SK-MEL-5 (cell line): Measurements from ENCODE around the gene PUS3. TPM values are rescaled to one million over a fixed set of nuclear protein-coding genes. Genes with fewer than 3 reads are reported as not detected.

Experiments
- DNase-seq: peaks from one replicate; pipeline ENCODE4 v3.0.0-alpha.2; 2016; ENCODE audit warnings: low read depth, low spot score
- in situ Hi-C: cut with HindIII; loops from 2 replicates; pipeline ENCODE4 v1.10.0; 2016; ENCODE audit warnings: low sequenced_read_pairs, high pct_unique_total_duplicates, low pct_unique_long_range_greater_than_20kb
- polyA plus RNA-seq, 2 experiments: library from polyadenylated mRNA; depleted of rRNA; stranded (reverse); fragments of >200 nt; gene quantifications; 2 replicates each; pipeline ENCODE4 v1.2.3, GENCODE V29; 2015
- total RNA-seq: library from RNA; depleted of rRNA; stranded (reverse); fragments of >200 nt; shearing (Covaris generic); gene quantifications from 2 replicates; pipeline ENCODE4 v1.2.3, GENCODE V29; 2014; rRNA removed

PUS3 gene, protein sequence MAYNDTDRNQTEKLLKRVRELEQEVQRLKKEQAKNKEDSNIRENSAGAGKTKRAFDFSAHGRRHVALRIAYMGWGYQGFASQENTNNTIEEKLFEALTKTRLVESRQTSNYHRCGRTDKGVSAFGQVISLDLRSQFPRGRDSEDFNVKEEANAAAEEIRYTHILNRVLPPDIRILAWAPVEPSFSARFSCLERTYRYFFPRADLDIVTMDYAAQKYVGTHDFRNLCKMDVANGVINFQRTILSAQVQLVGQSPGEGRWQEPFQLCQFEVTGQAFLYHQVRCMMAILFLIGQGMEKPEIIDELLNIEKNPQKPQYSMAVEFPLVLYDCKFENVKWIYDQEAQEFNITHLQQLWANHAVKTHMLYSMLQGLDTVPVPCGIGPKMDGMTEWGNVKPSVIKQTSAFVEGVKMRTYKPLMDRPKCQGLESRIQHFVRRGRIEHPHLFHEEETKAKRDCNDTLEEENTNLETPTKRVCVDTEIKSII
- 15.5 and 15.6 TPM in 2 replicates for total RNA-seq
- 13.4 and 14.2 TPM in 2 replicates for polyA plus RNA-seq (2015; cell fraction: cytosol; rRNA removed)
- polyA plus RNA-seq (2015; cell fraction: nucleus; rRNA removed) = 11.5 and 13.3 TPM in 2 replicates

DNA sequence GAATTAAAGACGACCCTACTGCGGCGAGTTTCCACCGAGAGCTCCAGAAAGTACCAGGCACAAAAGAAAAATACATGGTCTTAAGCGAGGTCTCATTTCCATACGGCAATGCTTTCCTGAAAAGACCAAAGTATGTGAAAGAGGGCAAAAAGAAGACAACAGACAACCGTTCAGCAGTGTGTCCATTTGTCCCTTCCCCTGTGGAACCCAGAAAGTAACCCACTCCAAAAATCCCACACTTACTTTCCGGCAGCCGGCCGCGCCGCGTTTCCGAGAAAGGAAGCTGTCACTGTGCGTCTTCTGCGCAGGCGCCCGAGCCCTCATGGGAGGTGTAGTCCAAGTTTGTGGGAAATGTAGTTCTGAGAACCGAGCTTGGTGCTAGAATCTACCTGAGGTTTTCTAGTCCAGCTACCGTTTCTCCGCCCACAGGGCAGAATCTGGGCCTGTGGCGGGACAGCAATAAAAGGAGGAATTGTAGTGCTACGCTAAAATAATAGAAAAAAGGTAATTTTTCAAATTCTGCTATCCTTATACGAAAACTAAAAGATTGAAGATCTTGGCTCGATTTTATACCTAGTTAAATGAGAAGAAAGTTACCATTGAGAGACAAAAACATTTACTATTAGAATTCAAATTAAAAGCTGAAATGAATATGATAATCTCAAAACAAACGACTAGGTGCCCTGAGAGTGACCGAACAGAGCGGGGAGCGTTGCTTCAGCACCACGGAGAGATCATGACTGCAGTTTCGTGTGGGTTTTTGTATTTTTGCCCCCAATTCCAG is at the start of gene PUS3:
TSS of gene PUS3 (minus strand) at position 280 of the 784 bp plus-strand sequence. CDS start 6,922 bp downstream, outside the sequence.
- in situ Hi-C loops = loop anchor here (25.0 kb wide), 1 partner anchor 309 kb away; the partner anchor contains the start of genes FAM118B and RPUSD4
- DNase-seq = peak; percentile 84

DNA sequence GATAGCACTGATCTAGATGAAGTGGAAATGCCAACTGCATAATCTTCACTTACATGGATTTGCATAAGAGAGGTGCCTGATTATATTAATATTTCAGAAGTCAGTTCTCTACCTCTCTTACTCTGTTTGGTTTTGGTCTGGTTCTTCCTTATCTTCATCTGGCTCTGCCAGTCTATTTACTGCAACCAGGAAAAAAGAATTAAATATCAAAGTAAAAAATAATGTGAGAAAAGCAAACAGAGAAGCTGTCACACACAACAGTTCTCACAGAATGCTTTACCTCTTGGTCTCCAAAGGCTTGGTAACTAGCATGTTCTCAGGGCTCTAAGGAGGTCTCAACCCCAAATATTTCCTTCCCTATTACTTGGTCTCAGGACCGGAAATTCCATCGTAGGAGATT is 49.6 kb upstream of the PUS3 start:
- DNase-seq = no peak
- in situ Hi-C loops = no loop called here

DNA sequence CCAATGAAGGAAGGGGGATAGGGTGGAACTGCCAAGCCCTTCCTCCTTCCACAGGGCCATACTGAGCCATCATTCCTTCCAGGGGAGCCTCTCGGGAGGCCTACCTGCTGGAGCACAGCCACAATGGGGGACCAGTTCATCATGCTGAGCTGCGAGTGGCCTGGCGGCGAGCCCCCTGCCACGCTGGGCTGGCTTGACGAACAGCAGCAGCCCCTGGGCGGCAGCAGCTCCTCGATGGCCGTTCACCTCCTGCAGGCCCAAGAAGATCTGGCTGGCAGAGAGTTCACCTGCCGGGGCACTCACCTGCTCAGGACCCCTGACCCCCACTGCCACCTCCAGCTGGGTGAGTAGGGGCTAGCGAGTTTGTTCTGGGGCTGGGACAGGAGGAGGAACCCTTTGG is 48.7 kb upstream of the PUS3 start:
- no peak for DNase-seq
- in situ Hi-C loops = no loop called here

DNA sequence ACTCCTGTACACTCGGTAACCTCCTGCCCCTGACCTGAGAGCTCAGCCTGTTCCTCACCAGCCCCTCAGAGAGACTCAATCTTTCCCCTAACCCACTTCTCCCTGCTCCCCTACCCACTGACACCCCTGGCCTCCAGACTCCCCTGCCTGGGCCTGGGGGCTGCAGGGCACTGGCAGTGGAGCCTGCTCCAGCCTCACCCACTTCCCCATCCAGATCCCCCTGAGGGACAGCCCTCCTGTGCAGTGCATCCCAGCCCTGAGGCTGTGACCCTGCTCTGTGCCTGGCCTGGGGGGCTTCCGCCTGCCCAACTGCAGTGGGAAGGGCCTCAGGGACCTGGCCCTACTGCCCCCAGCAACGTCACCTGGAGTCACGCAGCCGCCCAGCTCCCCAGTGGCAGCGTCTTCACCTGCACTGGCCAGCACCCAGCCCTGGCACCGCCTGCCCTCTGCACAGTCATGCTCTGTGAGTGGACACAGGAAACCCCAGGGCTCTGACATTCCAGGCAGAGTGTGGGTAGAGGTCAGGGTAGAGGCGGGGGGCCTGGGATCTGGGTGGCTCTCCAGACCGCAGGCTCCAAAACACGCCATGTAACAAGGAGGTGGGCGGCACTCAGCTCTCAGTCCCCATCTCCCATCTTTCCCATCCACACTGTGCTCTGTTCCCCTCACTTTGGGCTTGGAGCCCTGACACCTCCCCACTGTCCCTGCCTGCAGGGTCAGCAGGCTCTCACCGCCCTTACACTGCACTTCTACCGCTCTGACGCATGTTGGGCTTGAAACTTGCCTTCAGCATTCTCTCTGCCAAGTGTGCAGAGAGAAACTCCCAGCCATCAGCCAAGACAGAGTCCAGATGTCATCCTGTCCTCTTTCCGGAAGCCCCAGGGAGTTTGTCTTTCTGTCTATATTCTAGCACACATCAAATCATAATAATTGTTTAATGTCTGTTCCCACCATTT is 48.0 kb upstream of the PUS3 start:
- in situ Hi-C loops = no loop called here
- no peak for DNase-seq

DNA sequence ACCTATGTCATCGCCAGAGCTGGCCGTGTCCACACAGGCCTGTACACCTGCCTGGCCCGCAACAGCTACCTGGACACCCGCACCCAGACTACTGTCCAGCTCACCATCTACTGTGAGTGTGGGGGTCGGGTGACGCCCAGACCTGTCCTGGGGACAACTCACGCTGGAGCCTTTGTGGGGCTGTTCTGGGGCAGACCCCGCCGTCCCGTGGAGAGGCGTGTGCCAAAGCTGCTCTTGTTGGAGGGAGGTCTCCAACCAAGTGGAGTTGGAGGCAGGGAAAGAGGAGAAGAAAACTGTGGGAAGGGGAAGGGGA is 47.1 kb upstream of the PUS3 start:
- DNase-seq = no peak
- in situ Hi-C loops = no loop called here

DNA sequence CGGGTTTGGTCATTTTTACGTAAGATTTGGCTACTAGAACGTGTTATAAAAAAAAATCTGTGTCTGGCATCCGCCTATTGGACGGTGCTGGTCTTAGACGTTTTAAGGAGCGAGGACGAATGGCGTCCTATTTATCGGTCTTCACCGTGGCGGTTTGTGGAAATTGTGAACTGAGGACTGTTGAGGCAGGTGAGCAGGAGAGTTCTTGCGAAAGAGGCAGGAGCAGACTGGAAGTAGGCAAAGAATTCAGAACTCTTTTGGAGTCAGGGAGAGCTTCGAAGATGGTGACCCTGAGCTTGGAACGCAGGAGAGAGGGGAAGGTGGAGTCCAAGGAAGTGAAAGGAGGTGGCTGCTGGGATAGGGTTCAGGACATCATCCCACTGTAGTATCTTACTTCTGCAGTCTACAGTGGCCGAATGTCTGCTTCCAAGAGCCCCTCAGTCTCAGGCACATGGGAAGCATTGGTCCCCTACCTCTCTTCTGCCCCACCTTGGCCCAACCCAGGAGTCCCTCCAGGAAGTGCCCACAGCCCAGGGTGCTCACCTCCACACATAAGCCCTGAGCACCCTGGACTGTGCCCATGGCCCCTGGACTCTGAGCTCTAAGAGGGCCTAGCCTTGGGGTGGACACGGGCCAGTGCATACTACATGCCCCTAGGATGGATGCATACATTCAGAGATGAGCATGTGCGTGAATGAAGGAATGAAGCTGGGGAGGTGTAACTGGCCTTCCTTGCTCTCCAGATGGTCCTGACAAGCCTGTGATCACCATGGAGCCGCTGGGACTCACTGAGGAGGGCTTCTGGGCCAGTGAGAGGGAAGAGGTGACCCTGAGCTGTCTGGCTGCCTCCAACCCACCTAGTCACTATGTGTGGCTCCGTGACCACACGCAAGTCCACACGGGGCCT is 46.5 kb upstream of the PUS3 start:
- no peak for DNase-seq
- in situ Hi-C loops = no loop called here

DNA sequence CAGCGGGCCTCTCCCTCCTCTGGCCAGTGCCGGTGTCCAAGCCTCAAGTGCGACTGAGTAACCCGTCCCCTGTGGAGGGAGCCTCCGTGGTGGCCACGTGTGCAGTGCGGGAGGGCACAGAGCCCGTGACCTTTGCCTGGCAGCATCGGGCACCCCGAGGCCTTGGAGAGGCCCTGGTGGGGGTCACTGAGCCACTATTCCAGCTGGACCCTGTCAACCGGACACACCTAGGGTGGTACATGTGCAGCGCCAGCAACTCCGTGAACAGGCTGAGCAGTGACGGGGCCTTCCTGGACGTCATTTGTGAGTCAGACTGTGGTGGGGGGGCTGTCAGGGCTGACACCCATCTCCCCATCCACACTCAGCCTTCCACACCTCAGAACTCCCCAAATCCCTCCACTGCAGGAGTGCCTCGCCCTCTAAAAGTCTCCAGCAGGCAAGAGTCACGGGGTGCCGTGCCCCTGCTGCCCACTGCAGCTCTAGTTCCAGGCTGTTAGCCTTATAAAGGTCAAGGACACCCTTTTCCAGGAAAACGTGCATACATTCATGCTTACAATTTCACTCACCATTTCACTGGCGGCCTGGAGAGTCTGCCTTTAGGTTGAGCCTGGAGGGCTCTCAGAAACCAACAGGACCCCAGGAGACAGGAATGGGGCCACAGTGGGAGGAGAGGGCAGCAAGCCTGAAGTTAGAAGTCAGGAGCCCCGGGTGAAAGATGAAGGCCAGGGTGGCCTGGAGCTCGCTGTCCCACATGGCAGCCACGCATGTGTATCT is 45.5 kb upstream of the PUS3 start:
- in situ Hi-C loops = no loop called here
- no peak for DNase-seq

DNA sequence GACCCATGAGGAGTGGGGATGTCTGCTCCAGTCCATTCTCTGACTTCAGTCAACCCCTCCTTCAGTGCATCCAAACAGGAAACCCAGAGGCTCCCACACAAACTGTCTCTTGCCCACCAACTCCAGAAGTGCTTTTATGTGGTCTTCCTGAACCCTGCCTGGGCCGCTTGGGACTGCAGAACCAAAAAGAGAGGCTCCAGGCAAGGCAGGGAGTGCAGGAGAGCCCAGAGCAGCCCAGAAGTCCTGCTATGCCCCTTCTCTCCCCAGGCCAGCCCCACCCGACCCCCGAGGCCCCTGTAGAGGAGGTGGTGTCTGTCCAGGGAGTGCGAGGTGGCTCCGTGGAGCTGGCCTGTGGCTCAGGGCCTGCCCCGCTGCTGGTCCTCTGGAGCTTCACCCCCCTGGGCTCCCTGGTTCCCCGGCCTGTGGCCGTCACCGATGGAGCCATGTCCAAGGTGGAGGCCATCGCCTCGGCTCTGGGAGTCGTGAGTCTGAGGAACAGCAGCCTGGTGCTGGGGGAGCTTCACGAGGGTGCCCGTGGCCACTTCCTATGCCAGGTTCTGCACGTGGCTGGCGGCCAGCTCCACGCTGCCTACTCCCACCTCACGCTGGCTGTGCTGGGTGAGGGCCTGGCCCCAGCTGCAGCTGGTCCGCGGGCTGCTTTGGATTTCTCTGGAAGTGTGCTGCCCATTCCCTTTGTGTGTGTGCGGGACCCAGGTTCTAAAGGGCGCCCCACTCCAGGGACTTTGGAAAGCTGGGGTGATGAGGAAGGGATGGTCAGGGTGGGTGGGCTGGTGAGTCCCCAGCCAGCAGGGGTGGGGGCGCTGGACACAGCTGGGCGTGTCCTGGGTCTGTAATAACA is 44.6 kb upstream of the PUS3 start:
- in situ Hi-C loops = no loop called here

DNA sequence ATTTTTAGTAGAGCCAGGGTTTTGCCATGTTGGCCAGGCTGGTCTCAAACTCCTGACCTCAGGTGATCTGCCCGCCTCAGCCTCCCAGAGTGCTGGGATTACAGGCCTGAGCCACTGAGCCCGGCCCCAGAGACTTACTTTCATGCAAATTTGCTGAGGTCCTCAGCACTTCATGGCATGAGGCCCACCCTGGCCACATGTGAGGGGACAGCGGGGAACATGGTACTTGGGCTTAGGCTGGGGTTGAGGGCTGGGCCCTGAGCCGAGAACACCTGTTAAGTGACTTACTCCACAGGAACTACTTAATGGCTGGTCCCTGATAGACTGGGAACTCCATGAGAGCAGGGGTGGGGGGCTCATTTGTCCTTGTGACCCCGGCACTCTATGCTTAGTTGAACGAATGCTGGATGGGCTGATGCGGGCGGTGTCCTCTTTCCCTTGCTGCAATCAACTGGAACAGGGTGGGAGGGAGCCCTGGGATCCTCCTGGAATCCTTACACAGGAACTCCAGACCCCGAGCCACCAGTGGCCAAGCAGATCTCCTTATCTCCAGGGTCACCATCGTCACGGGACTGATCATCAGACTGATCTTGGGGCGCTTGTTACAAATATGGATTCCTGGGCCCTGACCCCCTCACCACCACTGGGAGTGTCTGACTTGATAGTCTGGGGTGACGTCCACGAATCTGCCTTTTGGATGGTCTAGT is 43.9 kb upstream of the PUS3 start:
- in situ Hi-C loops = no loop called here
- DNase-seq = no peak

More for the DNA sequence above, 44.6 kb upstream of the PUS3 start:
- DNase-seq = no peak

DNA sequence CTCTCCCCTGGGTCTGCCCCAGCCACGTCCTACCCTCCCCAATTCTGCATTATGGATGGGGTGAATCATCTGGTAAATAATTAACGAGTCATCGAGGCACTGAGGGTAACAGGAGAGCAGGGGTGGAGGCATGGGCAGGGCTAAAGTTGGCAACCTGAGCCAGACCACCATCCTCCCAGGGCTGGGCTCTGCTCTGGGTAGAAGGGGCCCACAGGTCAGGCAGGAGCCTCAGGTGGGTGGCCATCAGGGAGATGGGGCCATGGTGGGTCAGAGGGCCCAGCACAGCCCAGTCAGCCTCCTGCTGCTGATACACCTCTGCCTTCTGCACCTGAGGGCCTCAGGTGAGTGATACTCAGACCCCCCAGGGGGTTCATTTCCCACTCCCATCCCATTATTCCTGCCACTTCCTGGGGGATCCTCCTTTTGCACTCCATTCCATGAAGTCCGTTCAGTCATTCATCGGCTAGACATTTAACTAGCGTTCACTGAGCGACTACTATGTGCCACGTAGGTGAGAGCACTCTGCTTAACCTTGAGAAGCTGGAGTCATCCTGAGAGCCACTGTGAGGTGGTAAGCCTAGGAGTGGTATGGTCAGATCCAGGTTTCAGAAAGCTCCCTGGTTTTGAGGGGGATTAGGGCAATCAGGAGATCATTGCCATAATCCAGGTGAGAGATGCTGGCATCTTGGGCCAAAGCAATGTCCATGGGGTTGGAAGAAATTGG is 43.0 kb upstream of the PUS3 start, which contains the start of gene VSIG10L2:
TSS of gene VSIG10L2 (plus strand) at position 248 of the 724 bp plus-strand sequence. CDS start at position 260, 12 bp downstream.
- no peak for DNase-seq
- in situ Hi-C loops = no loop called here

DNA sequence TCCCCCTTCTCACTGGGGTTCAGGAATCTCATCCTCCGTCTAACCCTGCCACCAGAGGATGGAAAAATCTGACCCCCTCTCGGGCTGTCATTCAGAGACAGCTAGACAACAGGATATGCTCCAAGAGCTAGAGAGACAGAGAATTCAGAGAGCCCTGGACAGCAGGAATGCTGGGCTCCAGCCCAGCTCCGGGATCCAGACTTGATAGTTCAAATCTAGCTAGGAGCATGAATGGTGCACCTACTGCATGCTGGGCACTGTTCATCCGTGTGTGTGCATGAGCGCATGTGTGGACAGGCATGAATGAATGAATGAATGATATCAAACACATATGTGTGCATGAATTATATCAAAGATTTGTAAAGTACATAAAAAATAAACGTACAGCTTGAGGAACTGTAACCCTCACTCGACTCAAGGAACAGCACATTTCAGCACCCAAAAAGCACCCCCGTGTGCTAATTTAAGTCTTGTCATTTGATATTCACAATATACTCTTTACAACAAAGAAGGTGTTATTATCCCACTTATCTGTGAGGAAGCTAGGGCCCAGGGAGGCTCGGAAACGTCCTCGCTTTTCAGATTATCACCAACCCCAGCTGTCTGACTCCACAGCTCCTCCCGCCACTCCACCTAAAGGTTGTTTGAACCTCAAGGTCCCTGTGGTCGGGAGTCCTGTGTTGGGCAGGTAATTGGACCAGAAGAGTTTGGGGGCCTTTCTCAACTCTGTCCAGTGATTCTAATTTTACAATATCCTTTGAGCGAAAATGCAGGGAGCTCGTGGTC is 42.2 kb upstream of the PUS3 start:
- in situ Hi-C loops = no loop called here
- no peak for DNase-seq

DNA sequence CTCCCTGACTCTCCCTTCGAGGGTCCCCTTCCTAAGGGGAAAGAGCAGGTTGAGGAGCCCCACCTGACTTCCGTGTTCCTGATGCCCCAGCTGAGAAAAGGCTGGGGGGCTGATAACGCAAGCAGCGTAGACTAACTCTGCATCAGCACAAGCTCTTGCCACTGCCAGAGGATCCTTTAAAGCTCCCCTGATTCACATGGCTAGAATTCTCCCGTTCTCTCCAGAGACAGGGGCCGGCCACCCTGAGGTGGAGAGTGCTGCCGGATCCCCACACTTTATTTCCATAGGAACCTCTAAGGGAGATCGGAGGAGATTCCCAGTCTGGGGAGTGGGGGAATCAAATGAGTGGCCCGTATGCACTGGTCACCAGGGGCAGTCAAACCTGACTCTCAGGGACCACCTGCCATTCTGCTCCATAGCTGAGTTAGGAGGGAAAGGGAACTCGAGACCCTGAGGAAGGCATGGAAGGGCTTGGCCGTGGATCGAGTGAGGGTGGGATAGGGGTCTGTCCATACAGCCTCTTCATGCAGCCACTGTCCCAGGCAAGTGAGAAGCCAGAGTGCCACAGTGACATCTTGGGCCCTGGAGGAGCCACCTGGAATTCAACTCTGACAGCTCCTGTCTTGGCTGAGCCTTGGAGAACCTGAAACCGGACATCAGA is 41.5 kb upstream of the PUS3 start:
- no peak for DNase-seq
- in situ Hi-C loops = no loop called here
